GM19395 (cell line): ENCODE results near the gene CCNC.
A peak's percentile ranks its signal among the peaks of the same experiment; 100 is the strongest.
"Not testable (repeated sequence)": the region's sequence is repeated elsewhere in the genome, so short reads cannot be mapped to it uniquely, and the experiment has no call there.

ENCODE experiments used
- ATAC-seq: cut with Tn5 transposase; IDR thresholded peaks from one replicate; pipeline ENCODE4 v1.9.1; 2021; ENCODE audit warnings: mild to moderate bottlenecking, moderate library complexity; ENCODE audit not compliant: unreplicated experiment

CCNC gene

DNA sequence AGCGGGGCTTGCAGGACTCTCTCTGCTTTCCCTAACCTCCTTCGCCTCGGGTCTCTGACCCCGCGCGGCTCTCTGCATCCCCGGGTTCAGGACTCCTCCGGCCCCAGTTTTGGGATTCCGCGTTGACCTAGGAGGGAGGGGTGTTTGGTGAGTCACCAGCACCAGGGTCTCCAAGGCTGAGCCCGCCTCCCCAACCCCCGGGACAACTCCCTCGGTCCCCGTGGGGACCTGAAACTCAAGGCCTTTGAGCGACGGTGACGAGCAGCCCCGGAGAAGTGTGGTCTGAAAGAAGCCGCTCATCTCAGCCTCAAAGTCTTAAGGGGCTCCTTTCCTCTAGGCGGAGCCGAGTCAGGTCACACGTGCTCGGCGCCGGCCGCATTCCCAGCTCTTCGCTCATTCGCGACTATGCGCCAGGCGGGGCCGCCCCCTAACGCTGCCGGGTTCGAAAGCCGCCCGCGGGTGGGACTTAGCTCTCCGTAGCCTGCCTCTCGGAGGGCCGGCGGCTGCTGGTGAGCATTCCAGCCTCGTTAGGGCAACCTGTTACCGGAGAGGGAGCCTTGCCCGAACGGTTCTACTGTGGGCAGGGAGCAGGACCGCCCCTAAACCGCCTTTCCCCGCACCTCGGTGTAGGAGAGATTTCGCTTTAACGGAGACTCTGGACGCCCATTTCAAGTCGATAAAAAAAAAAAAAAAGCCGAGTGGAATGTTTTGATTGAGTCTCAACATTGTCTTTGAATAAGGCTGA lies 35.1 kb upstream of the CCNC start:
- no peak for ATAC-seq

GRCh38 chr6:99602520-99603420 lies 34.3 kb upstream of the CCNC start:
- no peak for ATAC-seq

- not testable (repeated sequence) for ATAC-seq
Observed at GRCh38 chr6:99594696-99595095, 26.2 kb upstream of the CCNC start.

DNA sequence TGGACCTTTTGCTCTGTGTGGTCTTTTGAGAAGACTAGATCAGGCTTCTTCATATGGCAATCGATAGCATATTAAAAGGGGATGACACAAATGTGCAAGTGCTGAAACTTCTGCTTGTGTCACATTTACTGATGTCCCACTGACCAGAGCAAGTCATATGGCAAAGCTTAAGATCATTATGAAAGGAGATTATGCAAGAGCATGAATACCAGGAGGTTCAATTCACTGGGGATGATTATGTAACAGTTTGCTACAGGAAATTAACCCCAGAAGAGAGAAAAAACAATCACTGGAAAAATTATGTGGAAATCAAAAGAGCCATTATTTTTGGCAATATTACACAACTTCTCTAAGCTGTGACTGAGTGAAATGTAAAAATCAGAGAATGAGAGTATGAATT lies 24.4 kb upstream of the CCNC start:
- ATAC-seq = no peak

- no peak for ATAC-seq
Observed at GRCh38 chr6:99591673-99592364, 23.4 kb upstream of the CCNC start.

DNA sequence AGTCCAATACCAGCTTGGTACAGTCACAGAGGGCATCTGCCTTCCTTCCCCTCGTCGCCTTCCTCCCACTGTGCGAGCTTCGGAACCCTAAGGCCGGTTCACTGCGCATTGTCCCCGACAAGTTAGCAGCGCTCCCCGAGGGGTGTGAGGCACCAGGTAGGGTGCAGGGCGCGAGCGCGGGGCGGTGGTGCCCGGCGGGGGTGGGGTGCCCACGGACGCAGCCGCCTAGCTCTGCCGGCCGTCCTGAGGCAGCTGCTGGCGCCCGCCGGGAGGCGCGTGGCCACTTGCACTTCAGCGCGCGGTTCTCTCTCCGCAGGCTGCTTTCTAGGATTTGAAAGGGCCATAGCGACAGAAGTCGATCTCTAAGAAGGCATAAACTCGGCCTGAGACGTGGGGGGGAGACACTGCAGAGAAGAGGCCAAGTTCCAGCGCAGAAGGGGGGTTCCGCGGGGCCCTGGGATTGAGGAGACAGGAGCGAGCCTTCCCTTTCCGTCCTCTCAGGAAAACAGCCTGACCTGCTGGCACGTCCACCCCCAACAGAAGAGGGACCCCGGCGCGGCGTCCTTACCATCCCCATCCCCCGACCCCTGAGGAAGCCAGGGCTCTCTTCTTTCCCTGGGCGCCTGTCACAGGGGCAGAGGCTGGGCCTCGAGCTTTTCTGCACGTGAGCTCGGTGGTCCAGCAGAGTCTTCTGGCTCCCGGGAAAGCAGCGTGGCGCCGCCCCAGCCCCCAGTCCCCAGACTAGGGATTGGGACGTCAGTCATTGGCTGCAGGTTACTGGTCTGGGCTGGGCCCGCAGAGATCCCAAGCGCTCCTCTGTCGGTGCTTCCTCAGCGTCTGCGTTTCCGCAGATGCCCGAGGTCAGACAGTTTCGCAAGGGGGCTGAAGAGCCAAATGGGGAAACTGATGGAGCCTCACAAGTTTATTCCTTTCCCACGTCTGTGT lies 22.5 kb upstream of the CCNC start:
- ATAC-seq = no peak

- ATAC-seq = no peak
Observed at GRCh38 chr6:99589907-99590493, 21.5 kb upstream of the CCNC start.

GRCh38 chr6:99589290-99589672 lies 20.8 kb upstream of the CCNC start:
- peak; percentile 27 for ATAC-seq

GRCh38 chr6:99588618-99589289 lies 20.3 kb upstream of the CCNC start:
- ATAC-seq = peak; percentile 94

GRCh38 chr6:99587792-99588191 lies 19.3 kb upstream of the CCNC start:
- ATAC-seq = no peak

- no peak for ATAC-seq
Observed at GRCh38 chr6:99579781-99580180, 11.3 kb upstream of the CCNC start.

DNA sequence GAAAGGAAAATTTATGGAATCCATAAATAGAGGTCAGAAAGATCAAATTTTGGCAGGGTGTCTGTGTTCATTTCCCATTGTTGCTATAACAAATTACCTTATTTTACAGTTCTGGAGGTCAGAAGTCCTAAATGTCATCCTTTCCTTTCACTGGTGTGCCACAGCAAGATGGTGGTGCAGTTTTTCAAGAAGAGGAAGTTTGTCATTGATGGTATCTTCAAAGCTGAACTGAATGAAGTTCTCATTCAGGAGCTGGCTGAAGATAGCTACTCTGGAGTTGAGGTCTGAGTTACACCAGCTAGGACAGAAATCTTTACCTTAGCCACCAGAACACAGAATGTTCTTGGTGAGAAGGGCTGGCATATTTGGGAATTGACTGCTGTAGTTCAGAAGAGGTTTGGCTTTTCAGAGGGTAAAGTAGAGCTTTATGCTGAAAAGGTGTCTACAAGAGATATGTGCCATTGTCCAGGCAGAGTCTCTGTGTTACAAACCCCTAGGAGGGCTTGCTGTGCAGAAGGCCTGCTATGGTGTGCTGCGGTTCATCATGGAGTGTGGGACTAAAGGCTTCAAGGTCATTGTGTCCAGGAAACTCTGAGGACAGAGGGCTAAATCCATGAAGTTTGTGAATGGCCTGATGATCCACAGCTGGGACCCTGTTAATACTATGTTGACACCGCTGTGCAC lies 7.2 kb upstream of the CCNC start:
- no peak for ATAC-seq

DNA sequence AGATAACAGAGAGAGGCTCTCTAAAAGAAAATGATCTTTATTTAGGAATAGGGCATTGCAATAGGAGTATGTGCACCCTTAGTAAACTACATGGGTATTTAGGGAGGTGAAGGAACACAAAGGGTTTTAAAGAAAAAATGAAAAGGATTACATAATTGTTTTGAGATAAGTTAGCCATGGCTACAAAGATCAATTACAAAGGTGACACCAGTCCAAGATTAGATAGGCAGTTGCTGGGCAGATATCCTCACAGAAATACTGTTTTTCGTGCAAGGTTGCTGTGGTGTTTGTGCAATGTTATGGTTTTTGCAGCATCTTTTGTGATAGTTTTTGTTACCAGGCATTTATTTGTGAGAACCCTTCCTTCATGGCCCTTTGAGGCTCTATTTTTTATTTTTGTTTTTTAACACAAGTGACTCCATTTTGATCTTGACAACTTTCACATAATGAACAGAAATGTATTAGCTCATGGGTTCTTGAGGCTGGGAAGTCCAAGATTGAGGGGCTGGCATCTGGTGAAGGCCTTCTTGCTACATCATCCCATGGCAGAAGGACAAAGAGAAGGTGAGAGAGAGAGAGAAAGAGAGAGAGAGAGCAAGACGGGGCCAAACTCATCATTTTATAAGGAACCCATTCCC lies 5.6 kb upstream of the CCNC start:
- ATAC-seq = no peak

- no peak for ATAC-seq
Observed at GRCh38 chr6:99563056-99563723, 5.3 kb downstream of the CCNC start.

GRCh38 chr6:99560668-99561067 lies 7.8 kb downstream of the CCNC start:
- no peak for ATAC-seq

GRCh38 chr6:99559057-99559456 lies 9.4 kb downstream of the CCNC start:
- ATAC-seq = no peak

GRCh38 chr6:99553888-99554287 lies 14.6 kb downstream of the CCNC start:
- no peak for ATAC-seq
